Fibroblast of villous mesenchyme (primary cell): ENCODE data around the gene ARID4A. TPM values are rescaled to one million over a fixed set of nuclear protein-coding genes. Genes with fewer than 3 reads are reported as not detected.
"Not testable (repeated sequence)": the region's sequence is repeated elsewhere in the genome, so short reads cannot be mapped to it uniquely, and the experiment has no call there.

Experiments
- DNase-seq: peaks from one replicate; pipeline ENCODE4 v3.0.0-alpha.2; 2010; ENCODE audit warnings: low read depth
- H3K4me3 ChIP-seq: 2 replicates; pipeline ENCODE4 v1.5.1; 2011; ENCODE audit warnings: low read depth, mild to moderate bottlenecking, low read length
- small RNA-seq: library from RNA; depleted of rRNA; stranded (forward); fragments of <200 nt; gene quantifications from one replicate; pipeline ENCODE3, GENCODE V24; 2012
- total RNA-seq: library from RNA; depleted of rRNA; stranded (reverse); fragments of >200 nt; gene quantifications from 2 replicates; pipeline ENCODE4 v1.2.3, GENCODE V29; 2012
- TF ChIP-seq, protein P1 (sequence below): IDR thresholded peaks from 2 replicates; pipeline ENCODE4 v1.5.1; 2012; ENCODE audit warnings: low read depth, mild to moderate bottlenecking, low read length; ENCODE audit not compliant: insufficient read depth

ARID4A gene
- total RNA-seq, 1 donor = 10.8 TPM

DNA sequence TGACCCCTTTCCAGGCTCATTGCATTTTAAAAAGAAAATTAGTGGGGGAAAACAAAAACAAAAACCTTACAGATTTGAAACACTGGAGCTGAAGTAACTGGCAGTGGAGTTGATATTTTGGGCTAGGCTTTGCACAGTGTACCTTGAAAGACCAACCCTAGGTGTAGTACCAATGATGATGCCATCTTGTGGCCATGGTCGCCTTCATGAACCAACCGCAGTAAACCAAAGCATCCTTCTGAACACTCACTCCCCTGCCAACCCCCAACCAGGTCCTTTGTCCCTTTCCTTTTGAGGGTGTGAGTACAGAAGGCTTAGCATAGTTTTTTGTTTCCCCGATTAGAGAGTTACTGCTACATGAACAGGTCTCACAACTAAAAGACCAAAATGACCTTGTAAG is 103.2 kb downstream of the ARID4A start:
- H3K4me3 ChIP-seq = no peak overlapping the region
- TF ChIP-seq, protein P1, sequence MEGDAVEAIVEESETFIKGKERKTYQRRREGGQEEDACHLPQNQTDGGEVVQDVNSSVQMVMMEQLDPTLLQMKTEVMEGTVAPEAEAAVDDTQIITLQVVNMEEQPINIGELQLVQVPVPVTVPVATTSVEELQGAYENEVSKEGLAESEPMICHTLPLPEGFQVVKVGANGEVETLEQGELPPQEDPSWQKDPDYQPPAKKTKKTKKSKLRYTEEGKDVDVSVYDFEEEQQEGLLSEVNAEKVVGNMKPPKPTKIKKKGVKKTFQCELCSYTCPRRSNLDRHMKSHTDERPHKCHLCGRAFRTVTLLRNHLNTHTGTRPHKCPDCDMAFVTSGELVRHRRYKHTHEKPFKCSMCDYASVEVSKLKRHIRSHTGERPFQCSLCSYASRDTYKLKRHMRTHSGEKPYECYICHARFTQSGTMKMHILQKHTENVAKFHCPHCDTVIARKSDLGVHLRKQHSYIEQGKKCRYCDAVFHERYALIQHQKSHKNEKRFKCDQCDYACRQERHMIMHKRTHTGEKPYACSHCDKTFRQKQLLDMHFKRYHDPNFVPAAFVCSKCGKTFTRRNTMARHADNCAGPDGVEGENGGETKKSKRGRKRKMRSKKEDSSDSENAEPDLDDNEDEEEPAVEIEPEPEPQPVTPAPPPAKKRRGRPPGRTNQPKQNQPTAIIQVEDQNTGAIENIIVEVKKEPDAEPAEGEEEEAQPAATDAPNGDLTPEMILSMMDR = no peak
- DNase-seq = no peak

DNA sequence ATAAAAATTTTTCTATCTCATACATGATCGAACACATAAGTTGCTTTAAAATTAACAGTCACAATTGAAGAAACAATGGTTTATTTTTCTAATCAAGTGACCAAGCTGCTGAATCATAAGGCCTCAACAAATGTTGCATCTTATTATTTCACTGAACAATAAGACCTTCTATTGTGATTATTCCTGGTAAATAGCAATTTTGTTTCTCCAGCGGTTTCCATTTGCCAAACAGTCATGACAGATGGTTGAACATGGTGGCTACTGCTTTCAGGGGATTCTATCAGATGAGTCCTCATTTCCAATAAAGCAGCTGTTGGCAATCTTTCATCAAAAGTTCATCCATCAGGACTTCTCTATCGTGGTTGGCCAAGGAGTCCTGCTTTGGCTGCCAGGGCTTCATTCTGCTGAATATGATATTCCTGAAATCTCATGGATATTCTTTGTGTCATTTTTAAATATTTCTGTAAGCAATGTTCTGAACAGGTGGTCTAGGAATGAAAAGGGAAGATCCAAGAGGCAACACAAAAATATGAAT is 110.4 kb downstream of the ARID4A start:
- no peak for DNase-seq
- TF ChIP-seq, protein P1 = no peak
- no peak overlapping the region for H3K4me3 ChIP-seq

GRCh38 chr14:58414845-58415244 is 116.5 kb downstream of the ARID4A start:
- DNase-seq = no peak
- TF ChIP-seq, protein P1 = no peak
- H3K4me3 ChIP-seq = no peak overlapping the region

- TF ChIP-seq, protein P1 = no peak
- H3K4me3 ChIP-seq = no peak overlapping the region
- no peak for DNase-seq
Measured at GRCh38 chr14:58415636-58416547, 117.5 kb downstream of the ARID4A start.

DNA sequence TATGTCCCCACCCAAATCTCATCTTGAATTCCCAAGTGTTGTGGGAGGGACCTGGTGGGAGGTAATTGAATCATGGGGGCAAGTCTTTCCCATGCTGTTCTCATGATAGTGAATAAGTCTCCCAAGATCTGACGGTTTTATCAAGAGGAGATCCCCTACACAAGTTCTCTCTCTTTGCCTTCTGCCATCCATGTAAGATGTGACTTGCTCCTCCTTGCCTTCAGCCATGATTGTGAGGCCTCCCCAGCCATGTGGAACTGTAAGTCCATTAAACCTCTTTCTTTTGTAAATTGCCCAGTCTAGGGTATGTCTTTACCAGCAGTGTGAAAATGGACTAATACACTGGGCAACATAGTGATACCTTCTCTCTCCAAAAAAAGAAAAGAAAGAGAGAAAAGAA is 118.6 kb downstream of the ARID4A start:
- H3K4me3 ChIP-seq, DNase-seq: not testable (repeated sequence)

Small RNA genes lying within 50 kb of the gene (small RNA-seq; reads per million reads assigned to genes)
- gene RNU6-341P = not detected

Other genes with a start within 250 kb of the ARID4A start
- 1.6 and 3.0 TPM in 2 replicates for gene ARMH4, start 146.3 kb upstream of the ARID4A start, total RNA-seq
- gene ACTR10, start 98.4 kb upstream of the ARID4A start, total RNA-seq = 57.0 and 57.3 TPM in 2 replicates
- gene PSMA3, start 53.7 kb upstream of the ARID4A start, total RNA-seq = 123 and 159 TPM in 2 replicates
- gene TOMM20L, start 97.4 kb downstream of the ARID4A start, total RNA-seq = not detected in 2 replicates
- 20.3 and 22.9 TPM in 2 replicates for gene TIMM9, start 129.0 kb downstream of the ARID4A start, total RNA-seq
- gene KIAA0586, start 129.2 kb downstream of the ARID4A start, total RNA-seq = 23.2 and 30.2 TPM in 2 replicates